A673 (cell line): ENCODE results near the gene TMEM38A. TPM values are rescaled to one million over a fixed set of nuclear protein-coding genes. Genes with fewer than 3 reads are reported as not detected.

Experiments
- Bru-seq: library from RNA; stranded (reverse); fragments of 400-500 nt; gene quantifications from one replicate; lab custom pipeline; 2021; lab: Mats Ljungman, UMichigan
- BruChase-seq, 2 experiments: library from RNA; stranded (reverse); fragments of 400-500 nt; gene quantifications; one replicate each; lab custom pipeline; 2021; lab: Mats Ljungman, UMichigan
- BruUV-seq: library from RNA; stranded (reverse); fragments of 400-500 nt; replicated peaks from 2 replicates; lab custom pipeline; 2021; lab: Mats Ljungman, UMichigan
- CTCF ChIA-PET: fragments of 300-600 bp; sonication (Branson Sonifier 250); formaldehyde crosslinking; loops from one replicate; lab custom pipeline; 2022; ENCODE audit warnings: antibody characterized with exemption; lab: Charles Lee
- POLR2A ChIA-PET: fragments of 300-600 bp; sonication (Branson Sonifier 250); formaldehyde crosslinking; loops from one replicate; lab custom pipeline; 2022; ENCODE audit warnings: antibody characterized with exemption; ENCODE audit not compliant: low non-redundant PET; lab: Charles Lee
- DNase-seq: peaks from one replicate; pipeline ENCODE4 v3.0.0-alpha.2; 2015; ENCODE audit warnings: low spot score
- H3K27ac ChIP-seq: fragments of 200-600 bp; sonication (generic); 2 replicates; pipeline ENCODE4 v1.5.1; 2016; ENCODE audit warnings: mixed run types, low read depth, mild to moderate bottlenecking, mixed read lengths, antibody characterized with exemption, low read length; ENCODE audit not compliant: poor library complexity, severe bottlenecking
- H3K27me3 ChIP-seq: fragments of 200-600 bp; sonication (generic); replicated peaks from 2 replicates; pipeline ENCODE4 v1.6.1; 2017; ENCODE audit warnings: mixed run types, low read depth, mild to moderate bottlenecking, mixed read lengths, antibody characterized with exemption, low read length; ENCODE audit not compliant: insufficient read depth, poor library complexity
- H3K36me3 ChIP-seq: fragments of 200-600 bp; sonication (generic); 2 replicates; pipeline ENCODE4 v1.6.1; 2016; ENCODE audit warnings: mixed run types, mild to moderate bottlenecking, mixed read lengths, antibody characterized with exemption, low read length; ENCODE audit not compliant: insufficient read depth, poor library complexity, severe bottlenecking
- H3K4me1 ChIP-seq: fragments of 200-600 bp; sonication (generic); 2 replicates; pipeline ENCODE4 v1.6.1; 2017; ENCODE audit warnings: mixed run types, mild to moderate bottlenecking, mixed read lengths, antibody characterized with exemption, low read length; ENCODE audit not compliant: insufficient read depth, poor library complexity, severe bottlenecking
- H3K4me3 ChIP-seq: fragments of 200-600 bp; sonication (generic); 2 replicates; pipeline ENCODE4 v1.5.1; 2016; ENCODE audit warnings: low read depth, mixed run types, mild to moderate bottlenecking, mixed read lengths, low read length; ENCODE audit not compliant: poor library complexity, severe bottlenecking
- H3K9me3 ChIP-seq: fragments of 200-600 bp; sonication (generic); 2 replicates; pipeline ENCODE4 v1.6.1; 2016; ENCODE audit warnings: mixed run types, low read depth, mild to moderate bottlenecking, mixed read lengths, antibody characterized with exemption, low read length; ENCODE audit not compliant: poor library complexity, severe bottlenecking
- CTCF ChIP-seq: fragments of 300-800, 200-600 bp; sonication (generic); conservative IDR thresholded peaks from 2 replicates; pipeline ENCODE4 v1.5.1; 2017; ENCODE audit warnings: low read depth, mild to moderate bottlenecking, antibody characterized with exemption, low read length, moderate library complexity, mixed read lengths
- EZH2 ChIP-seq: fragments of 200-600 bp; sonication (generic); IDR thresholded peaks from 2 replicates; pipeline ENCODE4 v1.6.1; 2017; ENCODE audit warnings: borderline replicate concordance, low read depth, mild to moderate bottlenecking, mixed read lengths, antibody characterized with exemption, low read length; ENCODE audit not compliant: poor library complexity, severe bottlenecking
- intact Hi-C: fragments of 100-400 bp; cut with micrococcal nuclease; formaldehyde crosslinking; loops from one replicate; pipeline ENCODE4 v1.10.0; 2022; ENCODE audit not compliant: unreplicated experiment
- long read RNA-seq: library from polyadenylated mRNA; stranded (forward); transcript quantifications from one replicate; pipeline ENCODE4 v2.0.0, GENCODE V29; 2022
- total RNA-seq: library from RNA; stranded (reverse); gene quantifications from 2 replicates; pipeline ENCODE4 v1.2.3, GENCODE V29; 2021

TMEM38A gene, protein sequence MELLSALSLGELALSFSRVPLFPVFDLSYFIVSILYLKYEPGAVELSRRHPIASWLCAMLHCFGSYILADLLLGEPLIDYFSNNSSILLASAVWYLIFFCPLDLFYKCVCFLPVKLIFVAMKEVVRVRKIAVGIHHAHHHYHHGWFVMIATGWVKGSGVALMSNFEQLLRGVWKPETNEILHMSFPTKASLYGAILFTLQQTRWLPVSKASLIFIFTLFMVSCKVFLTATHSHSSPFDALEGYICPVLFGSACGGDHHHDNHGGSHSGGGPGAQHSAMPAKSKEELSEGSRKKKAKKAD
- total RNA-seq = 8.3 and 8.6 TPM in 2 replicates
- percentile 47 among the genes with signal in this experiment for Bru-seq, nascent RNA
- percentile 55 among the genes with signal in this experiment for BruChase-seq, experiment 1, labeled RNA remaining after a 2-hour chase
- BruChase-seq, experiment 2, labeled RNA remaining after a 6-hour chase = percentile 63 among the genes with signal in this experiment
- long read RNA-seq, transcript TMEM38A-202 (3 exons, 798 nt) = minor isoform, 8 of 23 reads
- long read RNA-seq, transcript TMEM38A-201 (6 exons, 2,649 nt) = major isoform, 11 of 23 reads
- long read RNA-seq, partial matches to known transcripts = 1 of 23 reads
- long read RNA-seq, other reads (novel, unspliced or antisense) = 3 of 23 reads

DNA sequence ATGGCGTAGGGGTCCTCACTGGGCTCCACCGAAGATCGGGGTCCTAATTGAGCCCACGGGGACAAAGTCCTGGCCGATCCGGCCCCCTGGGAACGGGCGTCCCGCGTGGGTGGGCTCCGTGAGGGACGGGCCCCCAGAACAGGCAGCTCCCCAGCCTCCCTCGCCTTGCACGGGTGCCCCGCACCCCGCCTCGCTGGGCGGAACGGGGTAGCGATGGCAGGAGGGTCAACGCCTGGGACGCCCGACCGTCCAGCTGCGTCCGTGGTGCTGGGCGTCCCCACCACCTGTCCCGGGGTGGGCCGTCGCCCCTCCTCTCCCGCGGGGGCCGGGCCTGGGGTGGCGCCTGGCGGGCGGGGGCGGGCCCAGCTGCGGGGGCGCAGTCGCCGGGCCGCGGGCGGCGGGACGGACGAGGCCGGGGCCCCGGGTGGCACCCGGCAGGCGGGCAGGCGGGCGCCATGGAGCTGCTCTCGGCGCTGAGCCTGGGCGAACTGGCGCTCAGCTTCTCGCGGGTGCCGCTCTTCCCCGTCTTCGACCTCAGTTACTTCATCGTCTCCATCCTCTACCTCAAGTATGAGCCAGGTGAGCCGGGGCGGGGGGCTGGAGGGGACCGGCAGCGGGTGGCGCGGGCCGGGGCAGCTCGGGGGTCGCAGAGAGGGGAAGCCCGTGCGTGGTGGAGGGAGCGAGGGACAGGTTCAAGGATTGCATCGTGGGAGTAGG lies at the start of gene TMEM38A:
Gene TMEM38A (plus strand): TSS at position 377 of the 717 bp plus-strand sequence. CDS start 79 bp downstream, at position 456.
- intact Hi-C loops = no loop called here
- H3K4me1 ChIP-seq = peaks cover 9% of the 10 kb centered on the region
- no peaks in the 10 kb centered on the region for H3K9me3 ChIP-seq
- peak; percentile 31 for DNase-seq
- peak within 1 kb of the TSS; percentile 83 for H3K4me3 ChIP-seq
- CTCF ChIA-PET = no interaction called here
- no peak for TF ChIP-seq EZH2
- TF ChIP-seq CTCF = no peak
- H3K27me3 ChIP-seq = no peaks in the 10 kb centered on the region
- POLR2A ChIA-PET = no interaction called here
- H3K27ac ChIP-seq = peak within 1 kb of the TSS; percentile 97
- H3K36me3 ChIP-seq = peaks cover 21% of the 10 kb centered on the region
- BruUV-seq = no TSS peak

GRCh38 chr19:16612636-16613035 lies 48.3 kb upstream of the TMEM38A start:
- H3K27me3 ChIP-seq = no peaks in the 10 kb centered on the region
- H3K27ac ChIP-seq = peak overlapping the region; percentile 60
- POLR2A ChIA-PET = interaction anchor here (0.7 kb wide), 1 partner anchor 505 kb away, joined by 4 read pairs; no protein-coding TSS in a partner anchor
- TF ChIP-seq EZH2 (no peak), CTCF (no peak)
- no peaks in the 10 kb centered on the region for H3K9me3 ChIP-seq
- H3K4me3 ChIP-seq = no peak overlapping the region
- no peaks in the 10 kb centered on the region for H3K36me3 ChIP-seq
- peaks cover 31% of the 10 kb centered on the region for H3K4me1 ChIP-seq
- DNase-seq = peak; percentile 69
- CTCF ChIA-PET = no interaction called here
- no TSS peak for BruUV-seq
- intact Hi-C loops = no loop called here

DNA sequence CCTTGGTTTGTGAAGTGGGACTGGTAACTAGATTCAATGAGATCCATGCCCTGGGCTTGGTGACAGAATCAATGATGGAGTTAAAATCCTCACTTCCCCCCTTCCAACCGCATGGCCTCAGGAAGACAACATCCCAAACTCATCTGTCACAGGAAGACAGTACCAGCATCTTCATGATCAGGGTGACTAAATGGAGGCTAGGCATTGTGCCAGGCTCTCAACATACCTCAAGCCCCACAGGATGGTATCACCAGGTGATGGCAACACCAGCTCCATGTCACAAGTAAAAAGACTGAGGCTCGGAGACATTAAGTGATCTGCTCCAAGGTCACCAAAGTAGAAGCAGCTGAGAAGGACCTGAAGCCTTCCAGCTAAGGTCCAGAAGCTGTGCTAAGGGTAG lies 47.1 kb upstream of the TMEM38A start:
- POLR2A ChIA-PET = no interaction called here

More for the DNA sequence above, 47.1 kb upstream of the TMEM38A start:
- no peak overlapping the region for H3K27ac ChIP-seq
- no peak overlapping the region for H3K4me3 ChIP-seq
- H3K36me3 ChIP-seq = no peaks in the 10 kb centered on the region
- peaks cover 25% of the 10 kb centered on the region for H3K4me1 ChIP-seq
- no peaks in the 10 kb centered on the region for H3K27me3 ChIP-seq
- CTCF ChIA-PET = no interaction called here
- no TSS peak for BruUV-seq
- TF ChIP-seq CTCF = no peak
- no peak for TF ChIP-seq EZH2
- no peak for DNase-seq
- intact Hi-C loops = no loop called here
- no peaks in the 10 kb centered on the region for H3K9me3 ChIP-seq
